T-helper 1 cell treated with Interleukin-12 subunit alpha and Interleukin-12 subunit beta and Interleukin-4 antibody, amounts not matched to agents 30 μg/mL and 1 μg/mL, for 36 hours (primary cell): Measurements from ENCODE around the gene KANSL1L.

Source experiments
- H3K27ac Mint-ChIP-seq: one replicate; pipeline ENCODE4 v1.8.0; 2021; ENCODE audit warnings: mild to moderate bottlenecking, mixed read lengths
- H3K27me3 Mint-ChIP-seq: one replicate; pipeline ENCODE4 v1.8.0; 2021; ENCODE audit warnings: low read depth, mixed read lengths
- H3K36me3 Mint-ChIP-seq: one replicate; pipeline ENCODE4 v1.8.0; 2021; ENCODE audit warnings: low read depth, mixed read lengths
- H3K4me1 Mint-ChIP-seq: one replicate; pipeline ENCODE4 v1.8.0; 2021; ENCODE audit warnings: low read depth, mixed read lengths
- H3K4me3 Mint-ChIP-seq: one replicate; pipeline ENCODE4 v1.8.0; 2021; ENCODE audit warnings: mild to moderate bottlenecking, moderate library complexity, mixed read lengths
- H3K9me3 Mint-ChIP-seq: one replicate; pipeline ENCODE4 v1.8.0; 2021; ENCODE audit warnings: mixed read lengths

Gene KANSL1L

DNA sequence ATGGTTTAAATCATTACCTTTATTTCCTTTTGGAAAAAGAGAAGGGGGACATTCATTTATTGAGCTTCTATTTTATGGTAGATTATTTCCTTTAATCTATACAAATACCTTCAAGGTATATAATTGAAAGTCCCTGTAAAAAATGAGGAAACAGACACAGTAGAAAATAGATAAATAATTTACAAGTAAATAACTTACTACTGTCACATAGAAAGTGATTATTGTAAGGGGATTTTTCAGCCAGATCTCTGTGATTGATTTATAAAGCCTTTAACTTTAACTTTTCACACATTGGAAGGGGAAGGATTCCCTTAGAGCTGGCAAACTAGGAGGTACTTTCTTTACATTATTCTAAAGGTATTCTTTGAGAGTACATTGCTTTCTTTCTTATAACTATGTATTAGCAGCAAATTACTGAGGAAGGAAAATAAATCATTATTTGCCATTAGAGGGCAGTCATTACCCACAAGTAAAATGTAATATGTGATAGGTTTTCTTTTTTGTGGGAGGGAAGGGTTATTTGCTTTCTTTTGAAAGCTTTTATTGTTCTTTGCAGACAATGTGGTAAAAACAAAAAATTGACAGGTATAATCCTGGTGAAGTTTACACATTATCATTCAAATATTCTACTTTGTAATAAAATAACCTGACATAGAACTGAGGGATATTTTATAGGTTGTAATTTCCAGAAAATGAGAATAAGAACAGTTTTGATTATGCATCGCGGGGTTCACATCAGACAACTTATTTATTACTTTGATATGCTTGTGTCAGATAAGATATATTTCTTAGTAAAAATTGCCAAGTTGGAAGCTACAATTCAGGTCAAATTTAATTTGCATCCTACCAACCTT lies 193.6 kb downstream of the KANSL1L start:
- Mint-ChIP-seq H3K36me3 (no peaks in the 10 kb centered on the region), H3K9me3 (no peaks in the 10 kb centered on the region), H3K4me3 (no peak overlapping the region), H3K4me1 (no peaks in the 10 kb centered on the region), H3K27ac (no peak overlapping the region), H3K27me3 (peaks cover 15% of the 10 kb centered on the region)

- H3K4me1 Mint-ChIP-seq = no peaks in the 10 kb centered on the region
- H3K9me3 Mint-ChIP-seq = no peaks in the 10 kb centered on the region
- H3K36me3 Mint-ChIP-seq = no peaks in the 10 kb centered on the region
- H3K27ac Mint-ChIP-seq = no peak overlapping the region
- H3K27me3 Mint-ChIP-seq = peaks cover 8% of the 10 kb centered on the region
- no peak overlapping the region for H3K4me3 Mint-ChIP-seq
Measured at GRCh38 chr2:209976698-209977385, 194.4 kb downstream of the KANSL1L start.

DNA sequence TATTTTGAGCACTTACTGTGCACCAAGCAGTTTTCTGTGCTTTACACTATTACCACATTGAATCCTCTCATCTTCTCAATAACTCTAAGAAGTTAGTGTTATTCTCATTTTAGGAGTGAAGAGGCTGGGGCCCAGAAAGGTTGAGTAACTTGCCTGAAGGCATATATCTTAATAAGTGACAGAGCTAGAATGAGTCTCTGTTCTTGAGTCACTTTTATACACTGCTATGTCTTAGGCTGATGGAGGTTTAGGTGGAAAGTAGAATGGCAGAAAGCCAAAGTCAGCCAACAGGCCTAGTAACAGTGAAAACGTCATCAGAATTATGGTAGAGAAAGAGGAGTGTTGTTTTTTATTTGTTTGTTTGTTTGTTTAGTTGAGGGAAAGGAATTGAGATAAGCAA lies 196.6 kb downstream of the KANSL1L start:
- Mint-ChIP-seq H3K36me3 (no peaks in the 10 kb centered on the region), H3K27me3 (peaks cover 4% of the 10 kb centered on the region), H3K4me3 (no peak overlapping the region), H3K27ac (no peak overlapping the region), H3K4me1 (no peaks in the 10 kb centered on the region), H3K9me3 (no peaks in the 10 kb centered on the region)

- no peak overlapping the region for H3K4me3 Mint-ChIP-seq
- peaks cover 4% of the 10 kb centered on the region for H3K27me3 Mint-ChIP-seq
- H3K36me3 Mint-ChIP-seq = no peaks in the 10 kb centered on the region
- H3K9me3 Mint-ChIP-seq = no peaks in the 10 kb centered on the region
- no peak overlapping the region for H3K27ac Mint-ChIP-seq
- no peaks in the 10 kb centered on the region for H3K4me1 Mint-ChIP-seq
Measured at GRCh38 chr2:209973328-209973727, 197.9 kb downstream of the KANSL1L start.
